Endothelial cell of umbilical vein (primary cell): ENCODE results near the gene ERAL1. TPM values are rescaled to one million over a fixed set of nuclear protein-coding genes. Genes with fewer than 3 reads are reported as not detected.

Experiments used
- BruUV-seq: library from RNA; stranded (reverse); fragments of 400-500 nt; replicated peaks from 2 replicates; lab custom pipeline; 2021; lab: Mats Ljungman, UMichigan
- CTCF ChIA-PET: fragments of 300-600, 350-600 bp; sonication (Branson Sonifier 250); formaldehyde crosslinking; loops from one replicate; lab custom pipeline; 2021; ENCODE audit warnings: antibody characterized with exemption, inconsistent platforms; lab: Charles Lee
- POLR2A ChIA-PET: fragments of 300-600, 350-600 bp; sonication (Branson Sonifier 250); formaldehyde crosslinking; loops from one replicate; lab custom pipeline; 2021; ENCODE audit warnings: antibody characterized with exemption, inconsistent platforms; lab: Charles Lee
- DNase-seq: peaks from one replicate; pipeline ENCODE4 v3.0.0-alpha.2; 2011; ENCODE audit warnings: low read depth, low spot score
- FAIRE-seq: peaks from 2 replicates; lab custom pipeline; 2011; peaks lifted over from hg19 to GRCh38; lab: Jason Lieb, UNC
- H2AFZ ChIP-seq: 2 replicates; pipeline ENCODE4 v1.6.0; 2012; ENCODE audit warnings: low read depth, low read length, control low read depth, inconsistent platforms
- H3K27ac ChIP-seq: 2 replicates; pipeline ENCODE4 v1.5.1; 2011; ENCODE audit warnings: low read depth, mild to moderate bottlenecking, control low read depth, low read length, moderate library complexity; ENCODE audit not compliant: insufficient read depth
- H3K27me3 ChIP-seq, 2 experiments: 2 replicates each; pipeline versions ENCODE4 v1.6.0 to v1.6.1; 2011; ENCODE audit warnings: low read length in 2 of 2, mixed read lengths in 1 of 2; ENCODE audit not compliant: control insufficient read depth in 2 of 2, insufficient read depth in 2 of 2
- H3K36me3 ChIP-seq, 2 experiments: 2 replicates in 1 of 2; 3 replicates in 1 of 2; pipeline ENCODE4 v1.5.1; 2011; ENCODE audit warnings: low read length in 2 of 2, mild to moderate bottlenecking in 1 of 2, moderate library complexity in 1 of 2; ENCODE audit not compliant: control insufficient read depth in 2 of 2, insufficient read depth in 2 of 2; ENCODE audit errors: extremely low read depth in 1 of 2
- H3K4me1 ChIP-seq: 3 replicates; pipeline ENCODE4 v1.5.1; 2011; ENCODE audit warnings: mild to moderate bottlenecking, low read length; ENCODE audit not compliant: control insufficient read depth, insufficient read depth; ENCODE audit errors: extremely low read depth
- H3K4me2 ChIP-seq: 2 replicates; pipeline ENCODE4 v1.6.1; 2011; ENCODE audit warnings: low read length, control low read depth, mixed read lengths; ENCODE audit not compliant: insufficient read depth
- H3K4me3 ChIP-seq, 3 experiments: fragments of 200-600 bp in 1 of 3; sonication (generic), shearing (Covaris generic) in 1 of 3; replicated peaks in 1 of 3; 2 replicates each; pipeline ENCODE4 v1.5.1; 2011 to 2016; ENCODE audit warnings: control low read depth in 3 of 3, low read length in 3 of 3, mild to moderate bottlenecking in 2 of 3, inconsistent platforms in 1 of 3, low read depth in 1 of 3, moderate library complexity in 1 of 3; ENCODE audit not compliant: insufficient read depth in 1 of 3
- H3K79me2 ChIP-seq: 2 replicates; pipeline ENCODE4 v1.6.0; 2012; ENCODE audit warnings: low read length, inconsistent platforms; ENCODE audit not compliant: control insufficient read depth, insufficient read depth
- H3K9ac ChIP-seq: replicated peaks from 2 replicates; pipeline ENCODE3; 2011; ENCODE audit warnings: low read length, control low read depth; ENCODE audit not compliant: insufficient read depth; ENCODE audit errors: extremely low read depth
- H3K9me1 ChIP-seq: replicated peaks from 3 replicates; pipeline ENCODE4 v1.6.0; 2011; ENCODE audit warnings: mild to moderate bottlenecking, low read length; ENCODE audit not compliant: control insufficient read depth, insufficient read depth; ENCODE audit errors: extremely low read depth
- H3K9me3 ChIP-seq: replicated peaks from 2 replicates; pipeline ENCODE4 v1.5.1; 2012; ENCODE audit warnings: low read length, inconsistent platforms; ENCODE audit not compliant: control insufficient read depth, insufficient read depth
- H4K20me1 ChIP-seq: replicated peaks from 2 replicates; pipeline ENCODE3; 2011; ENCODE audit warnings: mild to moderate bottlenecking, low read length; ENCODE audit not compliant: control insufficient read depth, insufficient read depth; ENCODE audit errors: extremely low read depth
- CTCF ChIP-seq, 2 donors: IDR thresholded peaks; 1 replicate in 1 of 2; 2 replicates in 1 of 2; pipeline ENCODE4 v1.5.1; 2011; ENCODE audit warnings: low read length in 2 of 2, mild to moderate bottlenecking in 2 of 2, moderate library complexity in 2 of 2, control low read depth in 1 of 2, inconsistent platforms in 1 of 2, low read depth in 1 of 2; ENCODE audit not compliant: insufficient read depth in 1 of 2; ENCODE audit errors: extremely low read depth in 1 of 2
- EZH2 ChIP-seq: IDR thresholded peaks from 2 replicates; pipeline ENCODE4 v1.6.1; 2012; ENCODE audit warnings: borderline replicate concordance, low read depth, mild to moderate bottlenecking, moderate library complexity, low read length, inconsistent platforms; ENCODE audit not compliant: severe bottlenecking
- FOS ChIP-seq: IDR thresholded peaks from 2 replicates; pipeline ENCODE4 v1.6.1; 2011; ENCODE audit warnings: mild to moderate bottlenecking, low read length, moderate library complexity, borderline replicate concordance; ENCODE audit not compliant: insufficient read depth
- GATA2 ChIP-seq: IDR thresholded peaks from 2 replicates; pipeline ENCODE4 v1.7.0; 2011; ENCODE audit warnings: low read depth, mild to moderate bottlenecking, moderate library complexity, mixed read lengths, low read length; ENCODE audit not compliant: insufficient read length, insufficient read depth
- JUN ChIP-seq: IDR thresholded peaks from 2 replicates; pipeline ENCODE4 v1.6.1; 2011; ENCODE audit warnings: borderline replicate concordance, low read depth; ENCODE audit not compliant: insufficient read length, insufficient read depth
- MAX ChIP-seq: IDR thresholded peaks from 2 replicates; pipeline ENCODE4 v1.6.1; 2011; ENCODE audit not compliant: insufficient read depth, insufficient read length
- MYC ChIP-seq: IDR thresholded peaks from one replicate; pipeline ENCODE4 v1.6.1; 2011; ENCODE audit warnings: mild to moderate bottlenecking, low read depth, low read length
- POLR2AphosphoS5 ChIP-seq: IDR thresholded peaks from 2 replicates; pipeline ENCODE4 v1.6.1; 2012; ENCODE audit warnings: low read depth, mild to moderate bottlenecking, control low read depth, low read length, moderate library complexity; ENCODE audit not compliant: insufficient read depth
- dilution Hi-C: fragments of 300-500 bp; cut with MboI; formaldehyde crosslinking; loops from one replicate; pipeline ENCODE4 v1.15.0; 2019; ENCODE audit warnings: low sequenced_read_pairs; ENCODE audit not compliant: extremely low pct_ligation_motif_present
- intact Hi-C: fragments of 100-400 bp; cut with micrococcal nuclease; formaldehyde crosslinking; loops from one replicate; pipeline ENCODE4 v1.10.0; 2022
- polyA plus RNA-seq, 4 experiments: library from polyadenylated mRNA; depleted of rRNA in 3 of 4; stranded (reverse) in 3 of 4; unstranded in 1 of 4; fragments of >200 nt; gene quantifications; 2 replicates each; pipeline versions ENCODE4 v1.2.1 to v1.2.3, GENCODE V29; 2011 to 2012; ENCODE audit warnings: missing spikeins in 1 of 4
- total RNA-seq: library from RNA; stranded (reverse); gene quantifications from 2 replicates; pipeline ENCODE4 v1.2.3, GENCODE V29; 2021

The ERAL1 gene
- total and polyA plus RNA-seq, 2 donors (not counting 3 experiments of a cell fraction or from before 2014, with no cell fraction given) = 58.0 to 86.6 TPM

- Histone ChIP-seq H3K79me2 (peaks cover 70% of the 10 kb centered on the region), H3K4me3 (peak overlapping the region in 1 of 3 experiments; percentile 1), H4K20me1 (peaks cover 2% of the 10 kb centered on the region), H3K27me3 (no peaks in the 10 kb centered on the region), H2AFZ (no peak overlapping the region), H3K4me1 (peaks cover 50% of the 10 kb centered on the region), H3K9me1 (no peaks in the 10 kb centered on the region), H3K36me3 (peaks cover 6 to 11% of the 10 kb centered on the region in 2 experiments), H3K4me2 (peak overlapping the region; percentile 72), H3K9ac (peak overlapping the region; percentile 89), H3K27ac (peak overlapping the region; percentile 89), H3K9me3 (no peaks in the 10 kb centered on the region)
- ChIA-PET CTCF (interaction anchor here (0.9 to 3.0 kb wide), 8 partner anchors 20 to 105 kb away, joined by 3 to 44 read pairs (median 6); no protein-coding TSS in a partner anchor), POLR2A (interaction anchor here (0.7 kb wide), 1 partner anchor 130 kb away, joined by 3 read pairs; no protein-coding TSS in a partner anchor)
- TF ChIP-seq FOS = peak; percentile 31
- peak; percentile 62 for TF ChIP-seq JUN
- TF ChIP-seq MAX = no peak
- dilution Hi-C loops (no loop called here), intact Hi-C loops (loop anchor here (2.0 kb wide), 3 partner anchors 47 to 143 kb away; partner anchors contain the start of genes ERAL1, FLOT2 and PHF12)
- peak; percentile 95 for DNase-seq
- TSS peak; percentile 76 for BruUV-seq
- peak; percentile 88 for FAIRE-seq
These were observed 46.7 kb upstream of the ERAL1 start for GRCh38 chr17:28807925-28808634.

GRCh38 chr17:28810437-28810836 is 44.4 kb upstream of the ERAL1 start:
- TF ChIP-seq MAX (no peak), EZH2 (no peak), POLR2AphosphoS5 (no peak), MYC (no peak), GATA2 (no peak), JUN (no peak), CTCF (IDR thresholded peaks at IDR 0.05; ENCODE audit: extremely low read depth in 1 of 2, insufficient read depth in 1 of 2, low read depth in 1 of 2, low read length in 2 of 2) (no peak)
- Histone ChIP-seq H3K9me3 (no peaks in the 10 kb centered on the region), H3K36me3 (peaks cover 3 to 6% of the 10 kb centered on the region in 2 experiments), H3K4me3 (peak overlapping the region in 1 of 3 experiments; percentile 98), H2AFZ (no peak overlapping the region), H3K4me1 (peaks cover 50% of the 10 kb centered on the region), H4K20me1 (peaks cover 2% of the 10 kb centered on the region), H3K79me2 (peaks cover 59% of the 10 kb centered on the region), H3K27me3 (no peaks in the 10 kb centered on the region), H3K4me2 (peak overlapping the region; percentile 49), H3K27ac (peak overlapping the region; percentile 89), H3K9me1 (no peaks in the 10 kb centered on the region), H3K9ac (no peak overlapping the region)
- FAIRE-seq (no peak), DNase-seq (no peak)
- dilution Hi-C loops (no loop called here), intact Hi-C loops (loop anchor here (5.0 kb wide), 1 partner anchor 93 kb away; the partner anchor contains the start of genes RAB34 and RPL23A)
- ChIA-PET CTCF (interaction anchor here (1.1 to 3.1 kb wide), 7 partner anchors 19 to 102 kb away, joined by 3 to 32 read pairs (median 3); partner anchors contain the start of gene FAM222B), POLR2A (interaction anchor here (1.1 kb wide), 1 partner anchor 17 kb away, joined by 3 read pairs; no protein-coding TSS in a partner anchor)
- BruUV-seq = no TSS peak
